GM23338 (cell line): ENCODE results near the gene SH3D19. TPM values are rescaled to one million over a fixed set of nuclear protein-coding genes. Genes with fewer than 3 reads are reported as not detected.

ENCODE experiments used
- ATAC-seq: fragments of 200-7000 bp; cut with Tn5 transposase; 3 replicates; pipeline ENCODE4 v1.9.1; 2020
- DNase-seq: peaks from one replicate; pipeline ENCODE4 v3.0.0-alpha.2; 2015; ENCODE audit warnings: low spot score
- H2AFZ ChIP-seq: fragments of 200-600 bp; sonication (generic); 2 replicates; pipeline ENCODE4 v1.8.0; 2016; ENCODE audit warnings: antibody characterized with exemption, mild to moderate bottlenecking, moderate library complexity
- H3F3A ChIP-seq: fragments of 200-600 bp; sonication (generic); replicated peaks from 2 replicates; pipeline ENCODE4 v1.8.0; 2017; ENCODE audit warnings: antibody characterized with exemption, mixed run types, low read depth
- H3K27ac ChIP-seq: fragments of 200-600 bp; sonication (generic); 2 replicates; pipeline ENCODE4 v1.6.1; 2016; ENCODE audit warnings: low read depth
- H3K27me3 ChIP-seq: fragments of 200-600 bp; sonication (generic); 2 replicates; pipeline ENCODE4 v1.8.0; 2016; ENCODE audit warnings: mild to moderate bottlenecking, mixed run types, moderate library complexity; ENCODE audit not compliant: insufficient read depth
- H3K36me3 ChIP-seq: fragments of 200-600 bp; sonication (generic); 2 replicates; pipeline ENCODE4 v1.8.0; 2016; ENCODE audit warnings: mild to moderate bottlenecking; ENCODE audit not compliant: insufficient read depth
- H3K4me1 ChIP-seq: fragments of 200-600 bp; sonication (generic); 2 replicates; pipeline ENCODE4 v1.8.0; 2016; ENCODE audit warnings: mild to moderate bottlenecking, moderate library complexity; ENCODE audit not compliant: insufficient read depth
- H3K4me2 ChIP-seq: fragments of 200-600 bp; sonication (generic); 2 replicates; pipeline ENCODE4 v1.7.1; 2017; ENCODE audit warnings: mixed run types
- H3K4me3 ChIP-seq: fragments of 200-600 bp; sonication (generic); 2 replicates; pipeline ENCODE4 v1.6.1; 2016; ENCODE audit warnings: mixed run types
- H3K79me2 ChIP-seq: fragments of 200-600 bp; sonication (generic); replicated peaks from 2 replicates; pipeline ENCODE4 v1.8.0; 2017; ENCODE audit warnings: mild to moderate bottlenecking; ENCODE audit not compliant: insufficient read depth
- H3K9me2 ChIP-seq: fragments of 200-600 bp; sonication (generic); 2 replicates; pipeline ENCODE4 v1.8.0; 2017; ENCODE audit not compliant: insufficient read depth
- H4K20me1 ChIP-seq: fragments of 200-600 bp; sonication (generic); replicated peaks from 2 replicates; pipeline ENCODE4 v1.8.0; 2017; ENCODE audit warnings: mild to moderate bottlenecking; ENCODE audit not compliant: insufficient read depth
- H3K27ac Mint-ChIP-seq: 2 replicates; pipeline ENCODE4 v1.8.0; 2020; ENCODE audit warnings: inconsistent platforms, mild to moderate bottlenecking, moderate library complexity, mixed read lengths
- H3K27me3 Mint-ChIP-seq: 3 replicates; pipeline ENCODE4 v1.8.0; 2022; ENCODE audit warnings: low read depth, mild to moderate bottlenecking, moderate library complexity, mixed read lengths, inconsistent platforms; ENCODE audit not compliant: insufficient read depth, poor library complexity
- H3K36me3 Mint-ChIP-seq: 3 replicates; pipeline ENCODE4 v1.8.0; 2021; ENCODE audit warnings: low read depth, mild to moderate bottlenecking, inconsistent platforms, moderate library complexity, mixed read lengths
- H3K4me1 Mint-ChIP-seq: 3 replicates; pipeline ENCODE4 v1.8.0; 2020; ENCODE audit warnings: mild to moderate bottlenecking, inconsistent platforms, mixed read lengths
- H3K4me3 Mint-ChIP-seq: 3 replicates; pipeline ENCODE4 v1.8.0; 2021; ENCODE audit warnings: moderate library complexity, mild to moderate bottlenecking, inconsistent platforms, mixed read lengths
- H3K9me3 Mint-ChIP-seq: 3 replicates; pipeline ENCODE4 v1.8.0; 2020; ENCODE audit warnings: moderate library complexity, mild to moderate bottlenecking, inconsistent platforms, mixed read lengths
- EZH2phosphoT487 ChIP-seq: fragments of 200-600 bp; sonication (generic); IDR thresholded peaks from one replicate; pipeline ENCODE4 v1.8.1; 2018; ENCODE audit warnings: antibody characterized with exemption; ENCODE audit not compliant: unreplicated experiment
- JUNB ChIP-seq: IDR thresholded peaks from one replicate; pipeline ENCODE4 v1.6.1; 2016; ENCODE audit warnings: antibody characterized with exemption; ENCODE audit not compliant: unreplicated experiment
- NANOG ChIP-seq: IDR thresholded peaks from 2 replicates; pipeline ENCODE4 v1.6.1; 2016; ENCODE audit warnings: antibody characterized with exemption, borderline replicate concordance
- POLR2AphosphoS5 ChIP-seq: IDR thresholded peaks from 2 replicates; pipeline ENCODE4 v1.6.1; 2016; ENCODE audit warnings: antibody characterized with exemption, low read depth
- STAT1 ChIP-seq: IDR thresholded peaks from one replicate; pipeline ENCODE4 v1.6.1; 2016; ENCODE audit warnings: antibody characterized with exemption; ENCODE audit not compliant: unreplicated experiment
- ZNF114 ChIP-seq: fragments of 250-450 bp; sonication (Bioruptor Pico); IDR thresholded peaks from 2 replicates; pipeline ENCODE4 v1.5.0; 2020; ENCODE audit warnings: mild to moderate bottlenecking, moderate library complexity
- ZNF331 ChIP-seq: fragments of 250-450 bp; sonication (Bioruptor Pico); IDR thresholded peaks from 2 replicates; pipeline ENCODE4 v1.5.0; 2020; ENCODE audit warnings: low read depth, mild to moderate bottlenecking, moderate library complexity
- polyA plus RNA-seq: library from polyadenylated mRNA; unstranded; fragments of >200 nt; fragmentation: Nextera tagmentation; extraction: Ambion mirVana; gene quantifications from 2 replicates; pipeline ENCODE4 v1.2.1, GENCODE V29; 2016
- total RNA-seq: library from RNA; depleted of rRNA; stranded (reverse); fragments of >200 nt; shearing (Covaris generic); gene quantifications from 2 replicates; pipeline ENCODE4 v1.2.3, GENCODE V29; 2014
- TF ChIP-seq, protein P1 (sequence below): IDR thresholded peaks from one replicate; pipeline ENCODE4 v1.6.1; 2018; ENCODE audit warnings: antibody characterized with exemption; ENCODE audit not compliant: unreplicated experiment
- TF ChIP-seq, protein P2 (sequence below): IDR thresholded peaks from 2 replicates; pipeline ENCODE4 v1.6.1; 2016; ENCODE audit warnings: antibody characterized with exemption
- TF ChIP-seq, protein P3 (sequence below), 2 experiments: fragments of 200-600 bp in 1 of 2; sonication (generic) in 1 of 2; conservative IDR thresholded peaks; 2 replicates each; pipeline versions ENCODE4 v1.5.1 to v1.6.1; 2016 to 2017; ENCODE audit warnings: antibody characterized with exemption in 2 of 2, low read depth in 2 of 2, mild to moderate bottlenecking in 2 of 2, moderate library complexity in 1 of 2

The SH3D19 gene
- total and polyA plus RNA-seq, 2 experiments from 2014 or later: 25.3 to 57.4 TPM

DNA sequence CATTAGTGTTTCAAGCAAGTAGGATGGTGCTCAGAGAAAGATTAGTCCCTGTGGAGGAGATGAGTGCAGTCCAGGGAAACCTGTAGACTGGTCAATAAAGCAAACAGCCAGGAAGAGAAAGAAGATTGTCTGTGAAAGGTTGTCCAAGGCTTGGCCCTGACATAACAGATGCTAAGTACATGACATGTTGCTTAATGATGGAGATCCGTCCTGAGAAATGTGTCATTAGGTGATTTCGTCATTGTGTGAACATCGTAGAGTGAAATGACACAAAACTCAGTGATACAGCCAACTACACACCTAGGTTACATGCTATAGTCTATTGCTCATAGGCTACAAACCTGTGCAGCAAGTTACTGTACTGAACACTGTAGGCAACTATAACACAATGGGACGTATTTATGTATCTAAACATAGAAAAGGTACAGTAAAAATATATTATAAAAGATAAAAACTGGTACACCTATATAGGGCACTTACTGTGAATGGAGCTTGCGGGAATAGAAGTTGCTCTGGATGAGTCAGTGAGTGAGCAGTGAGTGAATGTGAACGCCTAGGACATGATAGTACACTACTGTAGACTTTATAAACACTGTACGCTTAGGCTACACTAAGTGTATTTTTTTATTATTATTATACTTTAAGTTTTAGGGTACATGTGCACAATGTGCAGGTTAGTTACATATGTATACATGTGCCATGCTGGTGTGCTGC, 57.4 kb downstream of the SH3D19 start:
- Histone ChIP-seq H3K4me3 (no peak overlapping the region), H3K9me2 (no peaks in the 10 kb centered on the region), H3K4me2 (no peak overlapping the region), H3K4me1 (no peaks in the 10 kb centered on the region), H3K27me3 (no peaks in the 10 kb centered on the region), H3K36me3 (no peaks in the 10 kb centered on the region), H4K20me1 (peaks cover 13% of the 10 kb centered on the region), H3F3A (no peaks in the 10 kb centered on the region), H3K79me2 (peaks cover 77% of the 10 kb centered on the region), H2AFZ (no peak overlapping the region), H3K27ac (no peak overlapping the region)
- no peak for DNase-seq
- Mint-ChIP-seq H3K27me3 (peaks cover 1% of the 10 kb centered on the region), H3K4me3 (no peak overlapping the region), H3K9me3 (no peaks in the 10 kb centered on the region; the same call in 2 of the 3 replicates), H3K27ac (no peak overlapping the region), H3K36me3 (peaks cover 18% of the 10 kb centered on the region), H3K4me1 (peaks cover 6% of the 10 kb centered on the region; the same call in 2 of the 3 replicates)
- no peak for ATAC-seq
- TF ChIP-seq, protein P1, sequence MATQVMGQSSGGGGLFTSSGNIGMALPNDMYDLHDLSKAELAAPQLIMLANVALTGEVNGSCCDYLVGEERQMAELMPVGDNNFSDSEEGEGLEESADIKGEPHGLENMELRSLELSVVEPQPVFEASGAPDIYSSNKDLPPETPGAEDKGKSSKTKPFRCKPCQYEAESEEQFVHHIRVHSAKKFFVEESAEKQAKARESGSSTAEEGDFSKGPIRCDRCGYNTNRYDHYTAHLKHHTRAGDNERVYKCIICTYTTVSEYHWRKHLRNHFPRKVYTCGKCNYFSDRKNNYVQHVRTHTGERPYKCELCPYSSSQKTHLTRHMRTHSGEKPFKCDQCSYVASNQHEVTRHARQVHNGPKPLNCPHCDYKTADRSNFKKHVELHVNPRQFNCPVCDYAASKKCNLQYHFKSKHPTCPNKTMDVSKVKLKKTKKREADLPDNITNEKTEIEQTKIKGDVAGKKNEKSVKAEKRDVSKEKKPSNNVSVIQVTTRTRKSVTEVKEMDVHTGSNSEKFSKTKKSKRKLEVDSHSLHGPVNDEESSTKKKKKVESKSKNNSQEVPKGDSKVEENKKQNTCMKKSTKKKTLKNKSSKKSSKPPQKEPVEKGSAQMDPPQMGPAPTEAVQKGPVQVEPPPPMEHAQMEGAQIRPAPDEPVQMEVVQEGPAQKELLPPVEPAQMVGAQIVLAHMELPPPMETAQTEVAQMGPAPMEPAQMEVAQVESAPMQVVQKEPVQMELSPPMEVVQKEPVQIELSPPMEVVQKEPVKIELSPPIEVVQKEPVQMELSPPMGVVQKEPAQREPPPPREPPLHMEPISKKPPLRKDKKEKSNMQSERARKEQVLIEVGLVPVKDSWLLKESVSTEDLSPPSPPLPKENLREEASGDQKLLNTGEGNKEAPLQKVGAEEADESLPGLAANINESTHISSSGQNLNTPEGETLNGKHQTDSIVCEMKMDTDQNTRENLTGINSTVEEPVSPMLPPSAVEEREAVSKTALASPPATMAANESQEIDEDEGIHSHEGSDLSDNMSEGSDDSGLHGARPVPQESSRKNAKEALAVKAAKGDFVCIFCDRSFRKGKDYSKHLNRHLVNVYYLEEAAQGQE: no peak
- TF ChIP-seq STAT1: no peak
- TF ChIP-seq ZNF331: no peak
- TF ChIP-seq, protein P2, sequence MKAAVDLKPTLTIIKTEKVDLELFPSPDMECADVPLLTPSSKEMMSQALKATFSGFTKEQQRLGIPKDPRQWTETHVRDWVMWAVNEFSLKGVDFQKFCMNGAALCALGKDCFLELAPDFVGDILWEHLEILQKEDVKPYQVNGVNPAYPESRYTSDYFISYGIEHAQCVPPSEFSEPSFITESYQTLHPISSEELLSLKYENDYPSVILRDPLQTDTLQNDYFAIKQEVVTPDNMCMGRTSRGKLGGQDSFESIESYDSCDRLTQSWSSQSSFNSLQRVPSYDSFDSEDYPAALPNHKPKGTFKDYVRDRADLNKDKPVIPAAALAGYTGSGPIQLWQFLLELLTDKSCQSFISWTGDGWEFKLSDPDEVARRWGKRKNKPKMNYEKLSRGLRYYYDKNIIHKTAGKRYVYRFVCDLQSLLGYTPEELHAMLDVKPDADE: no peak
- no peak for TF ChIP-seq ZNF114 (CRISPR knock-in tag)
- no peak for TF ChIP-seq NANOG
- no peak for TF ChIP-seq EZH2phosphoT487

DNA sequence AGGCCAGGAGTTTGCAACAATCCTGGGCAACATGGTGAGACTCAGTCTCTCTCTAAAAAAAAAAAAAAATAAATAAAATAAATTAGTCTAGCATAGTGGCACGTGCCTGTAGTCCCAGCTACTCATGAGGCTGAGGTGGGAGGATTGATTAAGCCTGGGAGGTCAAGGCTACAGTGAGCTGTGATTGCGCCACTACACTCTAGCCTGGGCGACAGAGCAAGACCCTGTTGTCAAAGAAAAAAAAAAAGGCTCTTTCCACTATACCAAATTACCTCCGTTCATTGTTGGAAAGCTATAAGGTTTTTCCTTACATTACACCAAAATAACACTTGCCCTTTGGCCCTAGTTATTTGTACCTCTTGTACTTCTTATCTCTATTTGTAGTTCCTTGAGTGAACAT, 58.3 kb downstream of the SH3D19 start:
- H3K36me3 Mint-ChIP-seq: peaks cover 22% of the 10 kb centered on the region
- peaks cover 1% of the 10 kb centered on the region for H3K27me3 Mint-ChIP-seq
- Histone ChIP-seq H4K20me1 (peaks cover 13% of the 10 kb centered on the region), H2AFZ (no peak overlapping the region), H3K27me3 (no peaks in the 10 kb centered on the region), H3K9me2 (no peaks in the 10 kb centered on the region), H3K36me3 (no peaks in the 10 kb centered on the region), H3K4me2 (no peak overlapping the region), H3K4me1 (no peaks in the 10 kb centered on the region), H3K4me3 (no peak overlapping the region), H3K27ac (no peak overlapping the region), H3F3A (no peaks in the 10 kb centered on the region), H3K79me2 (peaks cover 77% of the 10 kb centered on the region)
- ATAC-seq: no peak
- no peaks in the 10 kb centered on the region for H3K4me1 Mint-ChIP-seq
- H3K27ac Mint-ChIP-seq: no peak overlapping the region
- H3K4me3 Mint-ChIP-seq: no peak overlapping the region
- DNase-seq: no peak
- H3K9me3 Mint-ChIP-seq: no peaks in the 10 kb centered on the region; the same call in 2 of the 3 replicates
- TF ChIP-seq, protein P1: no peak
- no peak for TF ChIP-seq POLR2AphosphoS5
- no peak for TF ChIP-seq JUNB
- TF ChIP-seq EZH2phosphoT487: no peak
- TF ChIP-seq, protein P3, sequence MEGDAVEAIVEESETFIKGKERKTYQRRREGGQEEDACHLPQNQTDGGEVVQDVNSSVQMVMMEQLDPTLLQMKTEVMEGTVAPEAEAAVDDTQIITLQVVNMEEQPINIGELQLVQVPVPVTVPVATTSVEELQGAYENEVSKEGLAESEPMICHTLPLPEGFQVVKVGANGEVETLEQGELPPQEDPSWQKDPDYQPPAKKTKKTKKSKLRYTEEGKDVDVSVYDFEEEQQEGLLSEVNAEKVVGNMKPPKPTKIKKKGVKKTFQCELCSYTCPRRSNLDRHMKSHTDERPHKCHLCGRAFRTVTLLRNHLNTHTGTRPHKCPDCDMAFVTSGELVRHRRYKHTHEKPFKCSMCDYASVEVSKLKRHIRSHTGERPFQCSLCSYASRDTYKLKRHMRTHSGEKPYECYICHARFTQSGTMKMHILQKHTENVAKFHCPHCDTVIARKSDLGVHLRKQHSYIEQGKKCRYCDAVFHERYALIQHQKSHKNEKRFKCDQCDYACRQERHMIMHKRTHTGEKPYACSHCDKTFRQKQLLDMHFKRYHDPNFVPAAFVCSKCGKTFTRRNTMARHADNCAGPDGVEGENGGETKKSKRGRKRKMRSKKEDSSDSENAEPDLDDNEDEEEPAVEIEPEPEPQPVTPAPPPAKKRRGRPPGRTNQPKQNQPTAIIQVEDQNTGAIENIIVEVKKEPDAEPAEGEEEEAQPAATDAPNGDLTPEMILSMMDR (conservative IDR thresholded peaks at IDR 0.05; ENCODE audit: low read depth in 2 of 2): no peak
- no peak for TF ChIP-seq ZNF331
- TF ChIP-seq, protein P2: no peak
